OCI-LY3 (cell line): ENCODE results near the gene DENND1A.

Source experiments
- H2AFZ ChIP-seq: fragments of 200-600, 300-600 bp; shearing (Covaris generic); 2 replicates; pipeline ENCODE4 v1.6.0; 2014; ENCODE audit warnings: antibody characterized with exemption, low read depth, low read length
- H3K27ac ChIP-seq: fragments of 200-600, 300-600 bp; sonication (generic); 2 replicates; pipeline ENCODE4 v1.5.1; 2014; ENCODE audit warnings: mild to moderate bottlenecking, low read length, moderate library complexity, mixed read lengths
- H3K27me3 ChIP-seq: fragments of 200-600, 300-600 bp; sonication (generic); 2 replicates; pipeline ENCODE4 v1.6.1; 2014; ENCODE audit warnings: low read depth, low read length, mixed read lengths
- H3K36me3 ChIP-seq: fragments of 200-600, 300-600 bp; sonication (generic); replicated peaks from 2 replicates; pipeline ENCODE3; 2014; ENCODE audit warnings: low read depth, low read length, mixed read lengths
- H3K4me1 ChIP-seq: fragments of 300-600, 200-600 bp; sonication (generic); 2 replicates; pipeline ENCODE4 v1.6.1; 2014; ENCODE audit warnings: low read length, mixed read lengths
- H3K4me2 ChIP-seq: fragments of 200-600, 300-600 bp; sonication (generic); 2 replicates; pipeline ENCODE4 v1.6.1; 2014; ENCODE audit warnings: low read length, mixed read lengths
- H3K4me3 ChIP-seq: fragments of 300-600, 200-600 bp; sonication (generic); 2 replicates; pipeline ENCODE4 v1.5.1; 2014; ENCODE audit warnings: antibody characterized with exemption, mild to moderate bottlenecking, low read length, moderate library complexity
- H3K79me2 ChIP-seq: fragments of 300-600, 200-600 bp; shearing (Covaris generic); 2 replicates; pipeline ENCODE4 v1.6.1; 2014; ENCODE audit warnings: mild to moderate bottlenecking, low read length, mixed read lengths
- H3K9ac ChIP-seq: fragments of 300-600, 200-600 bp; shearing (Covaris generic); 2 replicates; pipeline ENCODE4 v1.6.0; 2014; ENCODE audit warnings: mild to moderate bottlenecking, low read length, moderate library complexity
- H3K9me3 ChIP-seq: fragments of 200-600, 300-600 bp; shearing (Covaris generic); 2 replicates; pipeline ENCODE4 v1.6.1; 2014; ENCODE audit warnings: low read length, mixed read lengths; ENCODE audit not compliant: insufficient read depth
- H4K20me1 ChIP-seq: fragments of 200-600, 300-600 bp; sonication (generic); 2 replicates; pipeline ENCODE4 v1.6.1; 2016; ENCODE audit warnings: low read length, mixed read lengths; ENCODE audit not compliant: insufficient read depth
- CTCF ChIP-seq: fragments of 200-600, 300-600 bp; sonication (generic); IDR thresholded peaks from 2 replicates; pipeline ENCODE4 v1.5.1; 2014; ENCODE audit warnings: antibody characterized with exemption, low read length, low read depth
- EZH2phosphoT487 ChIP-seq: fragments of 200-600 bp; shearing (Covaris generic); IDR thresholded peaks from 2 replicates; pipeline ENCODE4 v1.6.1; 2018; ENCODE audit warnings: antibody characterized with exemption, mixed run types, low read depth

Gene DENND1A

DNA sequence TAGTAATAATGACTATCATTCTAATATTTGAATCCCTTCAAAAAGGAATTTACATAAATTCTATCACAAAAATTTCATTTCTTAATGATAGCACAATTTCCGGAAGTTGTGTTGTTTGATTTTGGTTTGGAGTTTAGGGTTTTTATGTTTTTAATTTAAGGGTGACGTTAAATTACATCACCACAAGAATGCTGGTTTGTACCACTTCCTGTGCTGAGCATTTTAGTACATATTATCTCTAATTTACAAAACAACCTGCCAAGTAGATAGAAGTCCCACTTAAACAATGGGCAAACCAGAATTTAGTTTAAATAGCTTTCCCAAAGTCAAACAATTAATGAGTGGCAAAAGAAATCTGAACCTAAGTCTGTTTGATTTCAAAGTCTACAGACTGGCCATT is 63.4 kb downstream of the DENND1A start:
- Histone ChIP-seq H3K4me3 (no peak overlapping the region), H3K4me1 (peaks cover 31% of the 10 kb centered on the region), H3K27me3 (no peaks in the 10 kb centered on the region), H4K20me1 (peaks cover 68% of the 10 kb centered on the region), H3K9ac (no peak overlapping the region), H3K4me2 (peak overlapping the region; percentile 23; the same call in 1 of the 2 replicates), H3K27ac (no peak overlapping the region), H3K9me3 (no peaks in the 10 kb centered on the region), H3K36me3 (no peaks in the 10 kb centered on the region), H3K79me2 (peaks cover 38% of the 10 kb centered on the region), H2AFZ (no peak overlapping the region)
- TF ChIP-seq EZH2phosphoT487: no peak
- TF ChIP-seq CTCF: no peak

- H3K4me2 ChIP-seq: no peak overlapping the region
- no peak overlapping the region for H3K9ac ChIP-seq
- peaks cover 74% of the 10 kb centered on the region for H4K20me1 ChIP-seq
- H3K27ac ChIP-seq: no peak overlapping the region
- peaks cover 31% of the 10 kb centered on the region for H3K4me1 ChIP-seq
- no peak for TF ChIP-seq EZH2phosphoT487
- TF ChIP-seq CTCF: no peak
- no peaks in the 10 kb centered on the region for H3K27me3 ChIP-seq
- H3K4me3 ChIP-seq: no peak overlapping the region
- no peaks in the 10 kb centered on the region for H3K36me3 ChIP-seq
- H3K9me3 ChIP-seq: no peaks in the 10 kb centered on the region
- peaks cover 43% of the 10 kb centered on the region for H3K79me2 ChIP-seq
- H2AFZ ChIP-seq: no peak overlapping the region
Observed at GRCh38 chr9:123865226-123866000, 64.5 kb downstream of the DENND1A start.

GRCh38 chr9:123864251-123864650 is 65.7 kb downstream of the DENND1A start:
- Histone ChIP-seq H3K36me3 (no peaks in the 10 kb centered on the region), H3K4me1 (peaks cover 31% of the 10 kb centered on the region), H3K9me3 (no peaks in the 10 kb centered on the region), H3K79me2 (peaks cover 41% of the 10 kb centered on the region), H4K20me1 (peaks cover 81% of the 10 kb centered on the region), H3K27ac (no peak overlapping the region), H2AFZ (no peak overlapping the region), H3K27me3 (no peaks in the 10 kb centered on the region), H3K9ac (no peak overlapping the region), H3K4me2 (no peak overlapping the region), H3K4me3 (no peak overlapping the region)
- TF ChIP-seq CTCF (no peak), EZH2phosphoT487 (no peak)

DNA sequence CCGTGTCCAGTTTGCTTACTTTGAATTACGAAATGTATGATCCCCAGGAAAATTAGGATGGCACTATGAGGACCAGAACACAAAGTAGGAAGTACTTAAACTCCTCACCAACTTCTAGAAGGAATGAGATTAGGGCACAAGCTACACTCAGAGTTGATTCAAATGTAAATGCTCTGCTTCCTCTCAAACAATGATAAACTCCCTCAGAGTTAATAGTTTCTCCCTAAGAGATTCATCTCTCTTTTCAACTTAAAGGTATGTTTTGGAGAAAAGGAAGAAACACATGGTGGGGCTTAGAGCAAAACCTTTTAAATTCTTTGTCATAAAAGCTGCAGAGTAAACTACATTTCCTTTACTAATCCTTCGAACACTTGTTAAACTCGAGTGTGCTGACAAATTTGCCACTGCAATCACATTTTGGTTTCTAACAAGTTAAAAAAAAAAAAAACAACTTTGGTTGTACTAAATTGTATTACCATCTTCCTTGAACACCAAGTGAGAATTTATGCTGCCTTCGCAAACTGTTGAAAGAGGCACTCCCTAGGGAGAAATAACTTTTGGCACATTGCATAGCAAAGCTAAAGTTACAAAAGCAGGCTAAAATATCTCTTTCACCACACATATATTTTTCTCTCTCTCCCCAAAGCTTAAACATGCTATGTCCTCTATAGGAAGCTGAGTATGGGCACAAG is 66.6 kb downstream of the DENND1A start:
- peaks cover 30% of the 10 kb centered on the region for H3K4me1 ChIP-seq
- no peaks in the 10 kb centered on the region for H3K36me3 ChIP-seq
- H3K27ac ChIP-seq: no peak overlapping the region
- H2AFZ ChIP-seq: no peak overlapping the region
- H3K9me3 ChIP-seq: no peaks in the 10 kb centered on the region
- peaks cover 78% of the 10 kb centered on the region for H4K20me1 ChIP-seq
- TF ChIP-seq EZH2phosphoT487 (no peak), CTCF (no peak)
- H3K4me3 ChIP-seq: no peak overlapping the region
- no peaks in the 10 kb centered on the region for H3K27me3 ChIP-seq
- peaks cover 41% of the 10 kb centered on the region for H3K79me2 ChIP-seq
- H3K4me2 ChIP-seq: no peak overlapping the region
- no peak overlapping the region for H3K9ac ChIP-seq
